Keratinocyte (primary cell): ENCODE measurements around the gene FAM184B. TPM values are rescaled to one million over a fixed set of nuclear protein-coding genes. Genes with fewer than 3 reads are reported as not detected.

ENCODE experiments used
- DNase-seq: peaks from one replicate; pipeline ENCODE4 v3.0.0-alpha.2; 2011; ENCODE audit warnings: low read depth, missing footprints, low spot score
- FAIRE-seq: peaks from 2 replicates; lab custom pipeline; 2011; peaks lifted over from hg19 to GRCh38; lab: Jason Lieb, UNC
- H2AFZ ChIP-seq: 2 replicates; pipeline ENCODE4 v1.6.0; 2012; ENCODE audit warnings: low read length, control low read depth, inconsistent platforms; ENCODE audit not compliant: control insufficient read depth
- H3K27ac ChIP-seq: 2 replicates; pipeline ENCODE4 v1.5.1; 2011; ENCODE audit warnings: low read length; ENCODE audit not compliant: control insufficient read depth, insufficient read depth
- H3K27me3 ChIP-seq: 3 replicates; pipeline ENCODE4 v1.6.0; 2011; ENCODE audit warnings: low read length; ENCODE audit not compliant: control insufficient read depth, insufficient read depth; ENCODE audit errors: extremely low read depth
- H3K36me3 ChIP-seq, 2 experiments: 2 replicates in 1 of 2; 3 replicates in 1 of 2; pipeline ENCODE4 v1.5.1; 2011; ENCODE audit warnings: low read length in 2 of 2, mild to moderate bottlenecking in 1 of 2; ENCODE audit not compliant: control insufficient read depth in 2 of 2, insufficient read depth in 2 of 2; ENCODE audit errors: extremely low read depth in 1 of 2
- H3K4me1 ChIP-seq: 3 replicates; pipeline ENCODE4 v1.5.1; 2011; ENCODE audit warnings: low read length; ENCODE audit not compliant: control insufficient read depth, insufficient read depth; ENCODE audit errors: extremely low read depth
- H3K4me2 ChIP-seq: 3 replicates; pipeline ENCODE4 v1.6.0; 2011; ENCODE audit warnings: low read depth, low read length; ENCODE audit not compliant: control insufficient read depth, insufficient read depth; ENCODE audit errors: extremely low read depth
- H3K4me3 ChIP-seq, 3 experiments: fragments of 200-600 bp in 1 of 3; sonication (generic) in 1 of 3; 2 replicates in 2 of 3; 3 replicates in 1 of 3; pipeline ENCODE4 v1.5.1; 2011 to 2016; ENCODE audit warnings: low read length in 3 of 3, mild to moderate bottlenecking in 3 of 3, control low read depth in 2 of 3, inconsistent platforms in 1 of 3, low read depth in 1 of 3, mixed read lengths in 1 of 3, mixed run types in 1 of 3, moderate library complexity in 1 of 3; ENCODE audit not compliant: control insufficient read depth in 2 of 3, insufficient read depth in 2 of 3; ENCODE audit errors: extremely low read depth in 1 of 3
- H3K79me2 ChIP-seq: 2 replicates; pipeline ENCODE4 v1.6.0; 2012; ENCODE audit warnings: low read length; ENCODE audit not compliant: control insufficient read depth, insufficient read depth
- H3K9ac ChIP-seq: 3 replicates; pipeline ENCODE4 v1.6.0; 2011; ENCODE audit warnings: low read length; ENCODE audit not compliant: control insufficient read depth, insufficient read depth; ENCODE audit errors: extremely low read depth
- H3K9me1 ChIP-seq: 3 replicates; pipeline ENCODE4 v1.6.0; 2011; ENCODE audit warnings: low read length; ENCODE audit not compliant: control insufficient read depth, insufficient read depth; ENCODE audit errors: extremely low read depth
- H3K9me3 ChIP-seq: 2 replicates; pipeline ENCODE4 v1.5.1; 2012; ENCODE audit warnings: low read depth, low read length; ENCODE audit not compliant: control insufficient read depth
- H4K20me1 ChIP-seq: 3 replicates; pipeline ENCODE4 v1.6.0; 2011; ENCODE audit warnings: low read length; ENCODE audit not compliant: control insufficient read depth, insufficient read depth; ENCODE audit errors: extremely low read depth
- EZH2 ChIP-seq: IDR thresholded peaks from one replicate; pipeline ENCODE4 v1.6.1; 2012; ENCODE audit warnings: inconsistent platforms, mild to moderate bottlenecking, low read length, moderate library complexity
- dilution Hi-C: fragments of 300-500 bp; cut with MboI; formaldehyde crosslinking; loops from one replicate; pipeline ENCODE4 v1.7.0; 2020; ENCODE audit warnings: low sequenced_read_pairs; ENCODE audit not compliant: extremely low pct_ligation_motif_present
- polyA plus RNA-seq, 5 experiments: library from polyadenylated mRNA; depleted of rRNA in 3 of 5; stranded (reverse) in 3 of 5; stranded (forward) in 1 of 5; unstranded in 1 of 5; fragments of >200 nt; gene quantifications; 1 replicate in 1 of 5; 2 replicates in 3 of 5; 3 replicates in 1 of 5; pipeline versions ENCODE4 v1.2.1 to v1.2.3, GENCODE V29; 2011 to 2012; ENCODE audit warnings: missing spikeins in 2 of 5, low read depth in 1 of 5, low replicate concordance in 1 of 5
- TF ChIP-seq, protein P1 (sequence below), 3 experiments: IDR thresholded peaks in 1 of 3; conservative IDR thresholded peaks in 1 of 3; optimal IDR thresholded peaks in 1 of 3; 2 replicates in 2 of 3; 3 replicates in 1 of 3; pipeline versions ENCODE3 to v1.5.1; 2011; ENCODE audit warnings: low read length in 3 of 3, mild to moderate bottlenecking in 3 of 3, moderate library complexity in 2 of 3, control low read depth in 1 of 3, inconsistent platforms in 1 of 3; ENCODE audit not compliant: insufficient read depth in 2 of 3; ENCODE audit errors: extremely low read depth in 1 of 3

FAM184B gene
- polyA plus RNA-seq, 1 donor (not counting 4 experiments of a cell fraction or from before 2014, with no cell fraction given): 0.01 TPM

DNA sequence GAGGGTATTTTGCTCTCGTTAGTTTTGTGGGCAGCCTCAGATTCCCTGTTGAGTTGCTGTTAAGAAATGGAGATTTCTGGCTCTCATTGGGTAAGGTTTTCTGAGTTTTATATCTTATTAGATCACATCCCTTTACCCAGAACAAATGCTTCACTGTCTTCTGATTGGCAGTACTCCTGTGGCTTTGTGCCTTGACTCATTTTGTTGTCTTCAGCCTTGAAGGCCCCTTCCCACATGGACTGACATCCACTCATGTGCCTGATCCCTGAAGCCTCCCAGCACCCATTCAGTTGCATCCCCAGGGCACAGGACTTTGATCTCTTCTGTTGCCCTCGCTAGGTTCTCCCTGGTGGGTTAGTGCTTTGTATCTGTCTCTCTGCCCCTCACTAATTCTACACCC lies 156.6 kb downstream of the FAM184B start:
- DNase-seq (no peak), FAIRE-seq (no peak)
- H3K9ac ChIP-seq: no peak overlapping the region
- no peaks in the 10 kb centered on the region for H3K27me3 ChIP-seq
- no peak overlapping the region for H3K27ac ChIP-seq
- dilution Hi-C loops: no loop called here
- H3K9me3 ChIP-seq: no peaks in the 10 kb centered on the region
- H3K36me3 ChIP-seq: peaks cover 34 to 35% of the 10 kb centered on the region in 2 experiments
- H3K4me1 ChIP-seq: no peaks in the 10 kb centered on the region
- H4K20me1 ChIP-seq: no peaks in the 10 kb centered on the region
- H2AFZ ChIP-seq: no peak overlapping the region
- TF ChIP-seq, protein P1, sequence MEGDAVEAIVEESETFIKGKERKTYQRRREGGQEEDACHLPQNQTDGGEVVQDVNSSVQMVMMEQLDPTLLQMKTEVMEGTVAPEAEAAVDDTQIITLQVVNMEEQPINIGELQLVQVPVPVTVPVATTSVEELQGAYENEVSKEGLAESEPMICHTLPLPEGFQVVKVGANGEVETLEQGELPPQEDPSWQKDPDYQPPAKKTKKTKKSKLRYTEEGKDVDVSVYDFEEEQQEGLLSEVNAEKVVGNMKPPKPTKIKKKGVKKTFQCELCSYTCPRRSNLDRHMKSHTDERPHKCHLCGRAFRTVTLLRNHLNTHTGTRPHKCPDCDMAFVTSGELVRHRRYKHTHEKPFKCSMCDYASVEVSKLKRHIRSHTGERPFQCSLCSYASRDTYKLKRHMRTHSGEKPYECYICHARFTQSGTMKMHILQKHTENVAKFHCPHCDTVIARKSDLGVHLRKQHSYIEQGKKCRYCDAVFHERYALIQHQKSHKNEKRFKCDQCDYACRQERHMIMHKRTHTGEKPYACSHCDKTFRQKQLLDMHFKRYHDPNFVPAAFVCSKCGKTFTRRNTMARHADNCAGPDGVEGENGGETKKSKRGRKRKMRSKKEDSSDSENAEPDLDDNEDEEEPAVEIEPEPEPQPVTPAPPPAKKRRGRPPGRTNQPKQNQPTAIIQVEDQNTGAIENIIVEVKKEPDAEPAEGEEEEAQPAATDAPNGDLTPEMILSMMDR (optimal IDR thresholded peaks at IDR 0.05 in 1 of 3, IDR thresholded peaks at IDR 0.05 in 1 of 3, conservative IDR thresholded peaks at IDR 0.05 in 1 of 3; ENCODE audit: extremely low read depth in 1 of 3, insufficient read depth in 2 of 3, low read length in 3 of 3): no peak
- TF ChIP-seq EZH2: no peak
- H3K4me2 ChIP-seq: no peak overlapping the region
- H3K79me2 ChIP-seq: peaks cover 12% of the 10 kb centered on the region
- H3K4me3 ChIP-seq: no peak overlapping the region
- no peaks in the 10 kb centered on the region for H3K9me1 ChIP-seq

DNA sequence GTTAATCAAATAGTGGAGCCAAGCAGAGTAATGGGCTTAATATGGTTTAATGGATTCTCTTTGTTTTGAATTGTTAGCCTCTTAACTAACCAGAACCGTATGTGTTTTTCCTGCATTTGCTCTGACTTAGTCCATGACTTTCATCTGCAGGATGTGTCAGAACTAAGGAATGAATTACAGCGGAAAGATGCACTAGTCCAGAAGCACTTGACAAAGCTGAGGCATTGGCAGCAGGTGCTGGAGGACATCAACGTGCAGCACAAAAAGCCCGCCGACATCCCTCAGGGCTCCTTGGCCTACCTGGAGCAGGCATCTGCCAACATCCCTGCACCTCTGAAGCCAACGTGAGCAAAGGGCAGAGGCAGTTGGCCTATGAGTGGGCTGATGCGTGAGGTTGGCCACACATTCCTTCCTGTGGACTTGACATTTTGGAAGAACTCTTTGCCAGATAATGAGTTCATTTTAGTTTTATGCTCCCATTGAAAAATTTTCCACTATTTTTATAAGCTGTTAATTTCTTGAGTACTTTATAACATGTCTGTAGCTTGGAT lies 157.9 kb downstream of the FAM184B start:
- peaks cover 3% of the 10 kb centered on the region for H4K20me1 ChIP-seq

More for the DNA sequence above, 157.9 kb downstream of the FAM184B start:
- Histone ChIP-seq H3K4me1 (no peaks in the 10 kb centered on the region), H2AFZ (no peak overlapping the region), H3K9me1 (no peaks in the 10 kb centered on the region), H3K79me2 (peaks cover 23% of the 10 kb centered on the region), H3K9ac (no peak overlapping the region), H3K27me3 (no peaks in the 10 kb centered on the region), H3K4me2 (no peak overlapping the region), H3K9me3 (no peaks in the 10 kb centered on the region), H3K27ac (no peak overlapping the region), H3K36me3 (peaks cover 34 to 39% of the 10 kb centered on the region in 2 experiments), H3K4me3 (no peak overlapping the region)
- FAIRE-seq: no peak
- dilution Hi-C loops: no loop called here
- DNase-seq: no peak
- no peak for TF ChIP-seq EZH2
- TF ChIP-seq, protein P1 (optimal IDR thresholded peaks at IDR 0.05 in 1 of 3, IDR thresholded peaks at IDR 0.05 in 1 of 3, conservative IDR thresholded peaks at IDR 0.05 in 1 of 3; ENCODE audit: extremely low read depth in 1 of 3, insufficient read depth in 2 of 3, low read length in 3 of 3): no peak
